Ishikawa (cell line): ENCODE measurements around the gene ZNF618.

Source experiments
- CEBPB ChIP-seq: IDR thresholded peaks from 2 replicates; pipeline ENCODE4 v1.6.1; 2012
- CREB1 ChIP-seq: IDR thresholded peaks from 2 replicates; pipeline ENCODE4 v1.6.1; 2012; ENCODE audit warnings: low read depth
- EGR1 ChIP-seq: IDR thresholded peaks from 2 replicates; pipeline ENCODE4 v1.6.1; 2012
- EP300 ChIP-seq: IDR thresholded peaks from 2 replicates; pipeline ENCODE4 v1.6.1; 2012; ENCODE audit warnings: borderline replicate concordance
- NFIC ChIP-seq: IDR thresholded peaks from 2 replicates; pipeline ENCODE4 v1.6.1; 2012
- RAD21 ChIP-seq: IDR thresholded peaks from 2 replicates; pipeline ENCODE4 v1.6.1; 2012; ENCODE audit warnings: low read depth
- TAF1 ChIP-seq: IDR thresholded peaks from 2 replicates; pipeline ENCODE4 v1.6.1; 2012; ENCODE audit warnings: low read depth, mild to moderate bottlenecking
- TCF12 ChIP-seq: IDR thresholded peaks from 2 replicates; pipeline ENCODE4 v1.6.1; 2012; ENCODE audit warnings: low read depth
- YY1 ChIP-seq: IDR thresholded peaks from 2 replicates; pipeline ENCODE4 v1.6.1; 2012; ENCODE audit warnings: low read depth
- ZBTB7A ChIP-seq: IDR thresholded peaks from 2 replicates; pipeline ENCODE4 v1.6.1; 2012; ENCODE audit warnings: low read depth
- TF ChIP-seq, protein P1 (sequence below): IDR thresholded peaks from 2 replicates; pipeline ENCODE4 v1.6.1; 2012
- TF ChIP-seq, protein P2 (sequence below): IDR thresholded peaks from 2 replicates; pipeline ENCODE4 v1.6.1; 2012; ENCODE audit warnings: low read depth, mild to moderate bottlenecking
- TF ChIP-seq, protein P3 (sequence below): IDR thresholded peaks from 2 replicates; pipeline ENCODE4 v1.6.1; 2012

DNA sequence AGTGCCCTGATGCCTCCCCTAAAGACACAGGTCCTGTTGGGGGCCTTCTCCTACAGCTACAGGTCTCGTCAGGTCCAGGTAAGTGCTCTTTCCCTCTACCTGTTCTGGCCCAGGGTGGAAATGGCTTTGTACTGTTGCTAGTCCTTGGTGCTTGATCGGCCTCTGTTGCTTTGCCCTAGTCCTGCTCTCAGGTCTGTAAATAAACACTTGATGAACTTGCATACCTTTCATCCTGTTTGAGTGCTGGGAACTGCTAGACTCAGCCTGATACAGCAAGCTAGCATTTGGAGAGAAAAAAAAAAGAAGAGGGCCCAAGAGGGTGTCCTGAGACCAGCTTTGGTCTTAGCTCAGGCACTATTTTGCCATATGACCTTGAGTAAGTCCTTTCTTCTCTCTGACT lies 21.8 kb upstream of the ZNF618 start:
- TF ChIP-seq, protein P1, sequence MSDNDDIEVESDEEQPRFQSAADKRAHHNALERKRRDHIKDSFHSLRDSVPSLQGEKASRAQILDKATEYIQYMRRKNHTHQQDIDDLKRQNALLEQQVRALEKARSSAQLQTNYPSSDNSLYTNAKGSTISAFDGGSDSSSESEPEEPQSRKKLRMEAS: no peak
- TF ChIP-seq, protein P2, sequence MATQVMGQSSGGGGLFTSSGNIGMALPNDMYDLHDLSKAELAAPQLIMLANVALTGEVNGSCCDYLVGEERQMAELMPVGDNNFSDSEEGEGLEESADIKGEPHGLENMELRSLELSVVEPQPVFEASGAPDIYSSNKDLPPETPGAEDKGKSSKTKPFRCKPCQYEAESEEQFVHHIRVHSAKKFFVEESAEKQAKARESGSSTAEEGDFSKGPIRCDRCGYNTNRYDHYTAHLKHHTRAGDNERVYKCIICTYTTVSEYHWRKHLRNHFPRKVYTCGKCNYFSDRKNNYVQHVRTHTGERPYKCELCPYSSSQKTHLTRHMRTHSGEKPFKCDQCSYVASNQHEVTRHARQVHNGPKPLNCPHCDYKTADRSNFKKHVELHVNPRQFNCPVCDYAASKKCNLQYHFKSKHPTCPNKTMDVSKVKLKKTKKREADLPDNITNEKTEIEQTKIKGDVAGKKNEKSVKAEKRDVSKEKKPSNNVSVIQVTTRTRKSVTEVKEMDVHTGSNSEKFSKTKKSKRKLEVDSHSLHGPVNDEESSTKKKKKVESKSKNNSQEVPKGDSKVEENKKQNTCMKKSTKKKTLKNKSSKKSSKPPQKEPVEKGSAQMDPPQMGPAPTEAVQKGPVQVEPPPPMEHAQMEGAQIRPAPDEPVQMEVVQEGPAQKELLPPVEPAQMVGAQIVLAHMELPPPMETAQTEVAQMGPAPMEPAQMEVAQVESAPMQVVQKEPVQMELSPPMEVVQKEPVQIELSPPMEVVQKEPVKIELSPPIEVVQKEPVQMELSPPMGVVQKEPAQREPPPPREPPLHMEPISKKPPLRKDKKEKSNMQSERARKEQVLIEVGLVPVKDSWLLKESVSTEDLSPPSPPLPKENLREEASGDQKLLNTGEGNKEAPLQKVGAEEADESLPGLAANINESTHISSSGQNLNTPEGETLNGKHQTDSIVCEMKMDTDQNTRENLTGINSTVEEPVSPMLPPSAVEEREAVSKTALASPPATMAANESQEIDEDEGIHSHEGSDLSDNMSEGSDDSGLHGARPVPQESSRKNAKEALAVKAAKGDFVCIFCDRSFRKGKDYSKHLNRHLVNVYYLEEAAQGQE: no peak
- TF ChIP-seq TAF1 (no peak), TCF12 (no peak), RAD21 (no peak), CREB1 (no peak), EP300 (no peak), YY1 (no peak), NFIC (no peak), CEBPB (no peak), EGR1 (no peak), ZBTB7A (no peak)
- TF ChIP-seq, protein P3, sequence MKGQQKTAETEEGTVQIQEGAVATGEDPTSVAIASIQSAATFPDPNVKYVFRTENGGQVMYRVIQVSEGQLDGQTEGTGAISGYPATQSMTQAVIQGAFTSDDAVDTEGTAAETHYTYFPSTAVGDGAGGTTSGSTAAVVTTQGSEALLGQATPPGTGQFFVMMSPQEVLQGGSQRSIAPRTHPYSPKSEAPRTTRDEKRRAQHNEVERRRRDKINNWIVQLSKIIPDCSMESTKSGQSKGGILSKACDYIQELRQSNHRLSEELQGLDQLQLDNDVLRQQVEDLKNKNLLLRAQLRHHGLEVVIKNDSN: no peak
